Activated naive CD4-positive, alpha-beta T cell treated with anti-CD3 and anti-CD28 coated beads, Interleukin-2, amount 10 ng/mL, durations not matched to agents 7 days and 5 days (primary cell): ENCODE data around the gene SYTL4.

ENCODE experiments used
- CTCF ChIA-PET: fragments of 350-600 bp; sonication (Branson Sonifier 250); formaldehyde crosslinking; loops from one replicate; lab custom pipeline; 2021; ENCODE audit warnings: antibody characterized with exemption; lab: Charles Lee
- DNase-seq: peaks from one replicate; pipeline ENCODE4 v3.0.0-alpha.2; 2020
- H3K27ac Mint-ChIP-seq: one replicate; pipeline ENCODE4 v1.8.0; 2021; ENCODE audit warnings: mild to moderate bottlenecking, moderate library complexity, mixed read lengths
- H3K27me3 Mint-ChIP-seq: one replicate; pipeline ENCODE4 v1.8.0; 2021; ENCODE audit warnings: mild to moderate bottlenecking, mixed read lengths
- H3K36me3 Mint-ChIP-seq: one replicate; pipeline ENCODE4 v1.8.0; 2021; ENCODE audit warnings: mixed read lengths
- H3K4me1 Mint-ChIP-seq: one replicate; pipeline ENCODE4 v1.8.0; 2021; ENCODE audit warnings: mixed read lengths
- H3K4me3 Mint-ChIP-seq: one replicate; pipeline ENCODE4 v1.8.0; 2021; ENCODE audit warnings: mild to moderate bottlenecking, moderate library complexity, mixed read lengths
- H3K9me3 Mint-ChIP-seq: one replicate; pipeline ENCODE4 v1.8.0; 2021; ENCODE audit warnings: mixed read lengths

SYTL4 gene

GRCh38 chrX:100680756-100681155, 51.2 kb downstream of the SYTL4 start:
- Mint-ChIP-seq H3K27me3 (no peaks in the 10 kb centered on the region), H3K4me3 (no peak overlapping the region), H3K4me1 (no peaks in the 10 kb centered on the region), H3K36me3 (no peaks in the 10 kb centered on the region), H3K27ac (no peak overlapping the region), H3K9me3 (no peaks in the 10 kb centered on the region)
- CTCF ChIA-PET, result no interaction called here
- no peak for DNase-seq

- H3K4me1 Mint-ChIP-seq, result no peaks in the 10 kb centered on the region
- no peak overlapping the region for H3K27ac Mint-ChIP-seq
- H3K36me3 Mint-ChIP-seq, result no peaks in the 10 kb centered on the region
- H3K4me3 Mint-ChIP-seq, result no peak overlapping the region
- CTCF ChIA-PET, result no interaction called here
- H3K9me3 Mint-ChIP-seq, result no peaks in the 10 kb centered on the region
- DNase-seq, result no peak
- H3K27me3 Mint-ChIP-seq, result no peaks in the 10 kb centered on the region
Observed at GRCh38 chrX:100677611-100678181, 54.2 kb downstream of the SYTL4 start.

GRCh38 chrX:100674705-100675104, 57.2 kb downstream of the SYTL4 start:
- no peaks in the 10 kb centered on the region for H3K27me3 Mint-ChIP-seq
- H3K4me3 Mint-ChIP-seq, result no peak overlapping the region
- H3K4me1 Mint-ChIP-seq, result no peaks in the 10 kb centered on the region
- no peak overlapping the region for H3K27ac Mint-ChIP-seq
- CTCF ChIA-PET, result interaction anchor here (1.0 kb wide), 2 partner anchors 12 to 94 kb away, joined by 3 to 6 read pairs; no protein-coding TSS in a partner anchor
- H3K9me3 Mint-ChIP-seq, result no peaks in the 10 kb centered on the region
- H3K36me3 Mint-ChIP-seq, result no peaks in the 10 kb centered on the region
- no peak for DNase-seq

GRCh38 chrX:100673397-100673953, 58.4 kb downstream of the SYTL4 start:
- Mint-ChIP-seq H3K4me1 (no peaks in the 10 kb centered on the region), H3K27me3 (no peaks in the 10 kb centered on the region), H3K27ac (no peak overlapping the region), H3K4me3 (no peak overlapping the region), H3K36me3 (no peaks in the 10 kb centered on the region), H3K9me3 (no peaks in the 10 kb centered on the region)
- CTCF ChIA-PET, result interaction anchor here (1.0 kb wide), 1 partner anchor 95 kb away, joined by 3 read pairs; no protein-coding TSS in a partner anchor
- no peak for DNase-seq

DNA sequence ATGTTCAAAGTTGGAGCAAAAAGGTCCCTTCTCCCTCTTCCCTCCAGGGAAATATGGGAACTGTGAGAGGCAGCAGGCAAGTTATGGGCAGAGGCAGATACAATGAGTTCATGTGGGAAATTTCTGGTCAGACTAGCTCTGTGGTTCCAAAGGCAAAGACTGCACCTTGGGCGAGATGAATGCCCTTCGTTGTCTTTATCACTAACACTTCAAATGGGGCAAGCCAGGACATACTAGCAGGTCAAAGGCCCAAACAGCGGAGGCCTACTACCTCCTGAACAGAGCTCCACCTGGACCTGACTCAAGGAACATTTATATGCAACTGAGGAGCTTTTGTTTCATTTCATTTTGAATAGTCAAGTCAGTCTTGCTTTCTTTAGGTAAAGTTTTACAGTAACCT, 59.0 kb downstream of the SYTL4 start:
- CTCF ChIA-PET, result interaction anchor here (1.3 kb wide), 1 partner anchor 96 kb away, joined by 7 read pairs; no protein-coding TSS in a partner anchor
- Mint-ChIP-seq H3K4me1 (no peaks in the 10 kb centered on the region), H3K4me3 (no peak overlapping the region), H3K27ac (no peak overlapping the region), H3K27me3 (no peaks in the 10 kb centered on the region), H3K9me3 (no peaks in the 10 kb centered on the region), H3K36me3 (no peaks in the 10 kb centered on the region)
- DNase-seq, result no peak

DNA sequence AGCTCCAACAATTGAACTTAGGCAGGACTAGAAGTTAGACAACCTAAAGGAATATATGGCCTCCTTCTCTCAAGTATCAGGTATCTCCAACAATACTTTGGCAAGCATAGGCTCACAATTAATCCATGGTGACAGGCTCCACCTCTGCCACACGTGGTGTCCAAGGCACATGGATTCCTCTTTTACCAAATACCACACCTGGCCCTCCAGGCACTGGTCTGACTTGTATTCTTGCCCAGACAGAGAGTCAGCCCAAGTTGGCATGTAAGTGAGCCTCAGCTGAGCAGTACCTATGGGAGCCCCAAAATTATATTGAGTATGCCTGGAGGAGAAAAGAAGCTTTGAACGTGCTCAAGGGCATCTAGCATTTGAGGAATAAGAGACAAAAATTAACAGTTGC, 68.3 kb downstream of the SYTL4 start:
- Mint-ChIP-seq H3K36me3 (no peaks in the 10 kb centered on the region), H3K4me1 (no peaks in the 10 kb centered on the region), H3K4me3 (no peak overlapping the region), H3K9me3 (no peaks in the 10 kb centered on the region), H3K27ac (no peak overlapping the region), H3K27me3 (no peaks in the 10 kb centered on the region)
- no peak for DNase-seq
- CTCF ChIA-PET, result no interaction called here

DNA sequence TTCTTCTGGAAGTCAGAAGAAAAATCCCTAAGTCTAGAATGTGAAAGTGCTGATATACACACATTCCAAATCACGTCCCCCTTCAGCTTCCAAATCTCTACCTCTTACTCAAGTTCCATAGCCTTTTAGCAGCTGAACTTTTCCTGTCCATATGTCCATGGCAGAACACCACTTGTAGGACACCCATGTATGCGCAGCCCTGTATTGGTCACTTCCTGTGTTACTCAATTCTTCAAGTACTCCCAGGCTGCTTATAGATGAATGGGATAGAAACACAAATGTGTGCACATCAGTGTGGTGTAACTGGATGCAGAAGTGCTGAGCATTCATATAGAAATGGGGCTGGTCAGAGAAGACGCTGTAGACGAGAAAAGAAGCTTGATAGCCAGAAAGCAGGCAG, 69.1 kb downstream of the SYTL4 start:
- no peak overlapping the region for H3K4me3 Mint-ChIP-seq
- no peaks in the 10 kb centered on the region for H3K4me1 Mint-ChIP-seq
- no peaks in the 10 kb centered on the region for H3K27me3 Mint-ChIP-seq
- no peaks in the 10 kb centered on the region for H3K36me3 Mint-ChIP-seq
- DNase-seq, result no peak
- CTCF ChIA-PET, result no interaction called here
- no peaks in the 10 kb centered on the region for H3K9me3 Mint-ChIP-seq
- H3K27ac Mint-ChIP-seq, result no peak overlapping the region

DNA sequence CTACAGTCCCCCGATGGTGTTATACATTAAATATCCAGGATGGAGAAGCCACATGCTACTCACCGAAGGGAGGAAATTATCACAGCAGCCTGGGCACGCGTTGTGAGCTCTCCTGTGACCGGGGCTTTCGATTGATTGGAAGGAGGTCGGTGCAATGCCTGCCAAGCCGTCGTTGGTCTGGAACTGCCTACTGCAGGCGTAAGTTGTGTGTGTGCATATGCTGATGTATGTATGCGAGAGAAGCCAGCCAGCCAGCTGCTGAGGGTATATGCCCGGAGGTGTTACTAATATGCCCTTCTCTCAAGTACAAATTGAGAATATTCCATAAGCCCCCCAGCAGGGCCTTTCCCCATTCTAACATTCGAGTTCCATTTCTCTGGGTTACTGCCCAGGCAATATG, 69.8 kb downstream of the SYTL4 start:
- Mint-ChIP-seq H3K9me3 (no peaks in the 10 kb centered on the region), H3K36me3 (no peaks in the 10 kb centered on the region), H3K27ac (no peak overlapping the region), H3K4me1 (no peaks in the 10 kb centered on the region), H3K27me3 (no peaks in the 10 kb centered on the region), H3K4me3 (no peak overlapping the region)
- DNase-seq, result no peak
- CTCF ChIA-PET, result no interaction called here

GRCh38 chrX:100659431-100660137, 72.3 kb downstream of the SYTL4 start:
- Mint-ChIP-seq H3K4me1 (no peaks in the 10 kb centered on the region), H3K4me3 (no peak overlapping the region), H3K36me3 (no peaks in the 10 kb centered on the region)

GRCh38 chrX:100658941-100659381, 73.0 kb downstream of the SYTL4 start:
- Mint-ChIP-seq H3K4me1 (no peaks in the 10 kb centered on the region), H3K9me3 (no peaks in the 10 kb centered on the region), H3K4me3 (no peak overlapping the region), H3K27ac (no peak overlapping the region), H3K27me3 (peaks cover 3% of the 10 kb centered on the region), H3K36me3 (no peaks in the 10 kb centered on the region)
- CTCF ChIA-PET, result no interaction called here
- no peak for DNase-seq

More at GRCh38 chrX:100659431-100660137, 72.3 kb downstream of the SYTL4 start:
- no peak for DNase-seq
- peaks cover 2% of the 10 kb centered on the region for H3K27me3 Mint-ChIP-seq
- H3K9me3 Mint-ChIP-seq, result no peaks in the 10 kb centered on the region
- CTCF ChIA-PET, result no interaction called here
- H3K27ac Mint-ChIP-seq, result no peak overlapping the region

DNA sequence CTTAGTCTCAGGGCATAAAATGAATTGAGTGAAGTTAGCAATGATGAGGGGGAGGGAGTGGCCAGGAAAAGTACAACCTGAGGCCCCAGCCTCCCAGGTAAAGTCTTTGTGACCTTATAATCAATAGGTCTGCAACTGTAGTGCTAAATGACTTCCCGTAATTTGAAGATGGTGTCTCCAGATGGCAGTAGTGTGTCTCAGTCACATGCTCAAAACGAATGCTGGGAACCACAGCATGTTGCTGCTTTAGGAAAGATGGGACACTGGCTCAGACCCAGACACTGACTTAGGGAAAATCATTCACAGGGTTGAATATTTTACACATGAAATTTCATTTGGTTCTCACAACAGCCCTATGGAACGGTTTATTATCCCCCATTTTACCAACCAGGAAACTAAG, 77.7 kb downstream of the SYTL4 start:
- peaks cover 9% of the 10 kb centered on the region for H3K27me3 Mint-ChIP-seq
- no peak for DNase-seq
- H3K4me1 Mint-ChIP-seq, result no peaks in the 10 kb centered on the region
- H3K9me3 Mint-ChIP-seq, result no peaks in the 10 kb centered on the region
- CTCF ChIA-PET, result no interaction called here
- H3K27ac Mint-ChIP-seq, result no peak overlapping the region
- H3K4me3 Mint-ChIP-seq, result no peak overlapping the region
- H3K36me3 Mint-ChIP-seq, result no peaks in the 10 kb centered on the region

- H3K4me3 Mint-ChIP-seq, result no peak overlapping the region
- H3K4me1 Mint-ChIP-seq, result no peaks in the 10 kb centered on the region
- peaks cover 9% of the 10 kb centered on the region for H3K27me3 Mint-ChIP-seq
- H3K27ac Mint-ChIP-seq, result no peak overlapping the region
- no peaks in the 10 kb centered on the region for H3K36me3 Mint-ChIP-seq
- DNase-seq, result no peak
- CTCF ChIA-PET, result no interaction called here
- H3K9me3 Mint-ChIP-seq, result no peaks in the 10 kb centered on the region
Observed at GRCh38 chrX:100652266-100652665, 79.7 kb downstream of the SYTL4 start.

- DNase-seq, result no peak
- H3K36me3 Mint-ChIP-seq, result no peaks in the 10 kb centered on the region
- CTCF ChIA-PET, result no interaction called here
- peaks cover 9% of the 10 kb centered on the region for H3K27me3 Mint-ChIP-seq
- H3K27ac Mint-ChIP-seq, result no peak overlapping the region
- no peaks in the 10 kb centered on the region for H3K9me3 Mint-ChIP-seq
- H3K4me3 Mint-ChIP-seq, result no peak overlapping the region
- no peaks in the 10 kb centered on the region for H3K4me1 Mint-ChIP-seq
Observed at GRCh38 chrX:100650841-100651240, 81.1 kb downstream of the SYTL4 start.

DNA sequence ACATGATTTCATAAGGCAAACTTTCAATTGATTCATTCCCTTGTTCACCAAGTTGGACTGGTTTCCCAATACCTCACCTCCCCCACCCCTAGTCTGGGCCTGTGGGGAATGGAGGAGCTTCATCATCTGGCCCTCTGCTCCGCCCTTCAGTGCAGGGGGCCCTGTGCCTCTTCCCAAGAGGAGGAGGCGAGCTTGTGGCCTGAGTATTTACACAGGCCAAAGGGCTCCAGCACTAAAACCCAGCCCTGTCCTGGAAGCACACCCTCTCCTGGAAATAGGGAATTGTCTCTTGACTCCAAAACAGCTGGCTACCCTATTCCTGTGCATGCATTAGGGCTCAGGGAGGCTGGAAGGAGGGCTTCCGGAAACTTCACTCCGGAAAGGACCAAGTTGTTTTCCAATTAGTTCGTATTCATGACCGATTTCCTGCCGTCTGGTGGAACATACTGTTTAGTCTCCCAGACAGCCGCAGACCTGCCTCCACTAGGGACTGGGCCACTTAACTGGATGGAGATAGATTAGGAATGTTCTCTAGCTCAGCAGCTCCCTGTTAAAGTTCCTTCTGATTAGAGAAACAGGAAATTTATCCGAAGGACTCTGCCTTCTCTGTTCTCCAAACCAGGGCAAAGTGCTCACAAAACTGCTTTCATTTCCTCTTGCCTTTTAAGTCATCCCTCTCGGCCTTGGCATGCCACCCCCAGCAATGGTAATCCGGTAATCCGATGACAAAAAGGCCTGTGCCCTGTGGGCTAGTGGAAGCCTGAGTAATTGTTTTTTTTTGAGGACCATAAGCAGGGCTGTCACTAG, 82.2 kb downstream of the SYTL4 start:
- CTCF ChIA-PET, result no interaction called here
- Mint-ChIP-seq H3K27ac (no peak overlapping the region), H3K4me3 (no peak overlapping the region), H3K36me3 (no peaks in the 10 kb centered on the region), H3K9me3 (no peaks in the 10 kb centered on the region), H3K4me1 (no peaks in the 10 kb centered on the region), H3K27me3 (peaks cover 9% of the 10 kb centered on the region)
- no peak for DNase-seq
